Astrocyte of the cerebellum (primary cell): ENCODE data around the gene FRMD4A.

ENCODE experiments used
- DNase-seq: peaks from one replicate; pipeline ENCODE4 v3.0.0-alpha.2; 2011; ENCODE audit warnings: low read depth
- H3K4me3 ChIP-seq: 2 replicates; pipeline ENCODE4 v1.5.1; 2011; ENCODE audit warnings: mild to moderate bottlenecking, low read depth, low read length, moderate library complexity
- in situ Hi-C: cut with HindIII; loops from 2 replicates; pipeline ENCODE4 v1.10.0; 2017; ENCODE audit warnings: low sequenced_read_pairs
- TF ChIP-seq, protein P1 (sequence below): IDR thresholded peaks from 2 replicates; pipeline ENCODE4 v1.5.1; 2012; ENCODE audit warnings: low read length, low read depth, moderate library complexity, mild to moderate bottlenecking; ENCODE audit errors: missing control alignments

Gene FRMD4A

DNA sequence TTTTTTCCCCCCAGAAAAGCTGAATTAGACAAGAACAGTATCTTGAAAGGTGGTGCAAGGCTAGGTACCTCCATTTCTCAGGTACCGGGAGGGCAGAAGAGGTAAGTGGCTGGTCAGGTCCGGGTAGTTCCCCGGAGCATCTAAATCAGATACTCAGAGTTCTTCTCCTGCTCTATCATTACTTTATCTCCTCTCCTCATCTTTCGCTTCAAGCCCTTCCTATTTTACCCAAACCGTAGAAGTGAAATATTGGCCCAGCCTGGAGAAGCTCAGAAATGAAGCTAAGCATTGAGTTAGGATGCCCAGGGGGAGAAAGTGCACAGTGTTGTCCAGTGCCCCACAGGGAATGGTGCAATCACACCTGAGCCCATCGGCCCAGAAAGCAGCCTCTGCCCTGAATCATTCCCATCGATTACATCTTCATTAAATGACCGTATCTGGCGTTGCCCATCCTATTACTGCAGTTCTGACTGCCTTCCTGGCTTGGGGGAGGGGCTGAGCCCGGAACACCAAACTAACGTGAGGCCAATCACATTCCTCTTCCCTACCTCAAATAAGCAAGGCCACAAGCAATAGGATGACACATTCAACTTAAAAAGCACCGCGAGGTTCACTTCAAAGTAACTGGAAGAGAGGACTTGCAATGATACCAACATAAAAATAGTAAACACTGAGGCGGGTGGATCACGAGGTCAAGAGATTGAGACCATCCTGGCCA lies 627.5 kb downstream of the FRMD4A start:
- in situ Hi-C loops = no loop called here
- TF ChIP-seq, protein P1, sequence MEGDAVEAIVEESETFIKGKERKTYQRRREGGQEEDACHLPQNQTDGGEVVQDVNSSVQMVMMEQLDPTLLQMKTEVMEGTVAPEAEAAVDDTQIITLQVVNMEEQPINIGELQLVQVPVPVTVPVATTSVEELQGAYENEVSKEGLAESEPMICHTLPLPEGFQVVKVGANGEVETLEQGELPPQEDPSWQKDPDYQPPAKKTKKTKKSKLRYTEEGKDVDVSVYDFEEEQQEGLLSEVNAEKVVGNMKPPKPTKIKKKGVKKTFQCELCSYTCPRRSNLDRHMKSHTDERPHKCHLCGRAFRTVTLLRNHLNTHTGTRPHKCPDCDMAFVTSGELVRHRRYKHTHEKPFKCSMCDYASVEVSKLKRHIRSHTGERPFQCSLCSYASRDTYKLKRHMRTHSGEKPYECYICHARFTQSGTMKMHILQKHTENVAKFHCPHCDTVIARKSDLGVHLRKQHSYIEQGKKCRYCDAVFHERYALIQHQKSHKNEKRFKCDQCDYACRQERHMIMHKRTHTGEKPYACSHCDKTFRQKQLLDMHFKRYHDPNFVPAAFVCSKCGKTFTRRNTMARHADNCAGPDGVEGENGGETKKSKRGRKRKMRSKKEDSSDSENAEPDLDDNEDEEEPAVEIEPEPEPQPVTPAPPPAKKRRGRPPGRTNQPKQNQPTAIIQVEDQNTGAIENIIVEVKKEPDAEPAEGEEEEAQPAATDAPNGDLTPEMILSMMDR = no peak
- DNase-seq = no peak
- H3K4me3 ChIP-seq = peak overlapping the region; percentile 88

DNA sequence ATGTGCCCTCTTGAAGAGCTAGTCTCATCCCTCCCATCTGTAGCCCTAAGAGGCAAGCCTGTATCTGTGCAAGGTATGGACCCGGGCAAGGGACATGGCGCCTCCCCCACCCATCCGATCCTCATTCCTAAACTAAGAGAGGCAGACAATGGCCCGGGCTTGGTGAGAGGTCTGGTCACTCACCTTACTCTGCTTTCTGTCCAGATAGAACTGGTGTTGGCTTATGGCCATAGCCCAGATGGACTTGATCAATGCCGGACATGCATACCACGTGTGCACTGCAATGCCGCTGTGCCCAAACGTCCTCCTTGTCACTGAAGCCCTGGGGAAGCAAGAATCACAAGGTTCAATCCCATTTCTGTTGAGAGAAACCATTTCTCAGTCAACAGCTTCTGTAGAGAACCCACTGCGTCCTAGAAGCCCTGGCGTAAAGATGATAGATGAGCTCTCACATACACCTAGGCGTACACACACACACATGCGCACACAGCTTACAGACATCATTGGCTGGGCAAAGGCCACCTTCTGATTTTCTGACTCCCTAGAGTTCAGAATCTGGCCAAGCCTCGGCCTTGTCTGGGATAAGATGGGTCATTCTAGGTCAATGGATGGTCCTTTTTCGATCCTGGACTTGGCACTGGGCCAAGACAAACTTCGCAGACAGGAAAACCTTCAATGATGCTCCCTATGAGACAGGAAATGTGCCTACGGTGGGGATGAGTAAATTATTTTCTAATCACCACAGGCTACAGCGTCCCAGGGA lies 629.4 kb downstream of the FRMD4A start:
- DNase-seq = no peak
- TF ChIP-seq, protein P1 = no peak
- no peak overlapping the region for H3K4me3 ChIP-seq
- in situ Hi-C loops = no loop called here

GRCh38 chr10:13700473-13701144 lies 630.1 kb downstream of the FRMD4A start:
- in situ Hi-C loops = no loop called here
- no peak overlapping the region for H3K4me3 ChIP-seq
- DNase-seq = no peak
- TF ChIP-seq, protein P1 = no peak

DNA sequence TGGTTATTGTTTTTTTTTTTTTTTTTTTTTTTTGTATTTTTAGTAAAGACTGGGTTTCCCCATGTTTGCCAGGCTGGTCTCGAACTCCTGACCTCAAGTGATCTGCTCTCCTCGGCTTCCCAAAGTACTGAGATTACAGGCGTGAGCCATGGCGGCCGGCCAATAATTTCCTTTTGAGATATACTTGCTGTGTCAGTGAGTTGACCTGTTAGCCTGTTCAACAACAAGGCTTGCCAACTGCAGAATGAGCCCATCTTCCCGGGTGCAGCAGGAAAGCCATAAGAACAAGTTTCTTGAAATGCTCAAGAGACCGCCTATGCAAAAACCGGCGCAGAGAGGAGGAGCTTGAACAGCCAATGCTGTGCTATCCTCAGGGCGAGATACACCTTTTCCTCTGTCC lies 631.5 kb downstream of the FRMD4A start:
- DNase-seq = no peak
- TF ChIP-seq, protein P1 = no peak
- in situ Hi-C loops = no loop called here
- H3K4me3 ChIP-seq = no peak overlapping the region

- H3K4me3 ChIP-seq = no peak overlapping the region
- TF ChIP-seq, protein P1 = no peak
- DNase-seq = no peak
- in situ Hi-C loops = no loop called here
These were observed 632.5 kb downstream of the FRMD4A start for GRCh38 chr10:13698217-13698616.

DNA sequence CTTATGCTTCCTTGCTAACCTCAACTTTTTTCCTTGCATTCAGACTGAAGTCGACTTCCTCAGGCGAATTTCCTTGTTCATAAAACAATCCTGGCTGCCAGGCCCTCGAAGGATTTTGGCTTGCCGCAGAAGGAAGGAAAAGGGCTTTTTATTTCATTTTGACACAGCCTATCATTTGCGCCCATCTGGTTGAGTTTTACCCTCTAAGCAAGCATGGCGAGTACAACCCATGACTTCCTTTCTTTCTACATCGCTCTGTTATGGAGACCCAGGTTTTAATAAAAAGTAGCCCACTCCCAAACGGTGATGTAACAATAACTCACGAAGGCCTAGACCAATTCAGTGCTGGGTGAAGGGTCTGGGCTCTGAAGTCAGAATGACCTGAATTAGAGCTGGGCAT lies 634.7 kb downstream of the FRMD4A start:
- TF ChIP-seq, protein P1 = no peak
- in situ Hi-C loops = no loop called here
- no peak for DNase-seq
- no peak overlapping the region for H3K4me3 ChIP-seq
